HG02678 (cell line): ENCODE results near the gene CFAP46.
"Not testable (repeated sequence)": the region's sequence is repeated elsewhere in the genome, so short reads cannot be mapped to it uniquely, and the experiment has no call there.

Source experiments
- ATAC-seq: cut with Tn5 transposase; IDR thresholded peaks from one replicate; pipeline ENCODE4 v1.9.1; 2021; ENCODE audit warnings: mild to moderate bottlenecking, moderate library complexity; ENCODE audit not compliant: unreplicated experiment

CFAP46 gene

DNA sequence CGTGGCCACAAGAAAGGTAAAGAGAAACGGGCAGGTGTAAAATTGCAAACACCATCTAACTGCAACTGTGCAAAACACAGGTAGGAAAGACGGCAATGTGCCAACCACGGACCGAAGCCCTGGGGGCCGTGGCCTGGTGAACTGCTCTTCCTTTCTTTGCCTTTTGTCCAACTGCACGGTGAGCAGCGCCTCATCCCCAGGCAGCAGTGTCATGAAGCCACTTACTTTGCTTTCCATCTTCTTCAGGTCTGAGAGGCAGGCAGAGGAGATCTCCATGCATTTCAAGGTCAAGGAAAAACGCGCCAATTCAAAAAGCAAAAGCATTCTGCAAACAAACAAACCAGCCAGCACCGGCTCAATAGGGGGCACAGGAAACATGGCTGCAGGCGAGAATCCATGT, 12.9 kb downstream of the CFAP46 start:
- no peak for ATAC-seq

DNA sequence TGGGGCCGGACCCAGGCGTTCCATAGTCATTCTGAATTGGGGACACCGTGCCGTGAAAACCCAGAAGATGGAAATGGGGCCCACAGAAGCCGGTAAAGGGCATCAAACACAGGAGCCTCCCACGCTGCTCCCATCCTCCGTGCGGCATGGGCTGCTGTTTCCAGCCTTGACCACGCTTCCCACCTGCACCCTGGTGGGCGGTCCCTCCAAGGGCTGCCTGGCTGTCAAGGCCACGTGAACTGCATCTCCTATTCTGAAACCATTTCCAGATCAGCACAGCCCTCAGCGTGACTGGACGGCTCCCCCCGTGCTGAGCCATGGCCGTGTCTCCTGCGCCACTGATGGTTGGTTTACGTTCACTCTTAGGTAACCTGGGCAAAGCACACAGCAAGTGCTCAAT, 14.1 kb downstream of the CFAP46 start:
- ATAC-seq: no peak

DNA sequence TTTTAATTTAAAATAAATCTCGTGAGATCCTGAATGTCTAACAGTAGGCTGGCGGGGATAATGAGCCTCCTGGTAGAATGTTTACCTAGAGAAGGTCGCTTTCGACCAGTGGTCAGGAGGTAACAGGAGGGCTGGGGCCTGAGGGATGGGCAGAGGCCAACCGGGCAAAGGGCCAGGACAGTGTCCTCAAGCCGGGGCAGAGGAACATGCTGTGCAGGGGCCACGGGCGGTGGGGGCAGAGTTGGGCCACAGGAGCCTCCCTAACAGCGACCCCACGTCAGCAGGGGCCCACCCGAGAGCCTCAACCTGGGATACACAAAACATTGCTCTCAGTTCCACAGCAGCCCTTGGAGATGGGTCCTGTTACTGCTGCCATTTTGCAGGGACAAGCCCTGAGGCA, 14.5 kb downstream of the CFAP46 start:
- no peak for ATAC-seq

DNA sequence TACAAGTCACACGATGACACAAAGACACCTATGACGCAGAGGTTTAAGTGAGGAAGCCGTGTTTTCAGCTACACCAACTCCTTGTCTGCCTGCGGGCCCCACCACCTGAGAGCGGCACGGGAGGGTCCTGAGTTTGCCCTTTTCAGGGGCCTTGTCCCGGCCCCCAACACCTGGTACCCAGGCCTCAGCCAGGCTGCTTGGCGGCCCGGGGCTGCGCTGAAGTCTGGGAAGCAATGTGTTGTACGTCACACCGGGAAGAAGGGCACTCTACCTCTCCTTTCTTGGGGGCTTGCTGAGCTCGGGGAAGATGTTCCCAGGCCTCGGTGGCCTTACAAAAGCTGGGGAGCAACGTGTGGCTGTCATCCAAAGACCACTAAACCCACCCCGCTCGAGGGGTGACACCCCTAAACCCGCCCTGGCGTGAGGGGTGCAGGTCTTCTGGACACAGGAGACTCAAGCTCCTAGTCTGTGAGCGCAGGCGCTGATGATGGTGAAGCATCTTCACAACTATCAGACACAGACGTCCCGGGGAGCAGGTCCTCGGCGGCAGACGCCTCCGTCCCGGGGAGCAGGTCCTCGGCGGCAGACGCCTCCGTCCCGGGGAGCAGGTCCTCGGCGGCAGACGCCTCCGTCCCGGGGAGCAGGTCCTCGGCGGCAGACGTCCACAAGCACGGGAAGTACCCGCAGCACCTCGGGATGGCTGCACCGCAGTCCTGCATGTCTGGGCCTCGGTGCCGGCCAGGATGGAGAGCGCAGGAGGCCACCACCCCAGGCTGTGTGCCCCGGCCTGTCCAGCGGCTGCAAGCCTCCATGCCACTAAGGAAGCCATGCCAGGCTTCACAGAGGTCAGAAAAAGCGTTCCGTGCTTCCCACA, 15.4 kb downstream of the CFAP46 start:
- no peak for ATAC-seq

DNA sequence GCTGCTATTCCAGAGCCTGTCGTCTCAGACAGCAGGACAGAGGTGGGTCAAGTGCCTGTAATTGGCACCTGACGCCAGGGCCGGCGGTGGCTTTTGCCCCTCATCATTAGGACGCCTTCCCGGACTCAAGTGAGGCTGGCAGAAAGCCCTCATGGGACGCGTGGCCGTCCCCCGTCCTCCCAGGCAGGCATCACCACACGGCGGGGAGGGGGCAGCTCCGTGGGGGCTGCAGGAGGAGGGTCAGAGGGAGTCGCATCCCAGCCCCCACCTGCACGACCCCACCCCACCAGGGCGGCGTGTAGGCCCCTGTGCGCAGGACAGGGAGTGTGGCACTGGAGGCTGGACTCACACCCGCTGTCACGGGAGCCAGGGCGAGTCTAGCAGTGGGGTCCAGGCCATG, 16.3 kb downstream of the CFAP46 start:
- ATAC-seq: no peak

DNA sequence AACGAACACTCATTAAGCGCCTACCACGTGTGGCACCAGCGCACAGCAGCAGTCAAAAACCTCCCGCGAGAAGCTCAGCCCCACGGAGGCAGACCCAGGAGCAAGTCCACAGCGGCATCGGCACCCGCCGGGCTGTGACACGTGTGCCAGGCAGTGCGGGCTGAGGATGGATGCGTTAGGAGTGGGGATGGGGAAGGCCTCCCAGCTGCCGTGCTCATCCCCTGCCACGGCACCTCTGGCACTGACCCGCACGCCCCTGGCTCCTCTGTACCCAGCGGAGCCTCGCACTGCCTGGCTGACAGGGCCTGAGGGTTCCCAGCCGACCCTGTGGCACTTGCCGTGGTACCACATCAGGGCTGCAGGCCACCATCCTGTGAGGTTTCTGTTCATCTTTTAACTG, 16.8 kb downstream of the CFAP46 start:
- ATAC-seq: no peak

DNA sequence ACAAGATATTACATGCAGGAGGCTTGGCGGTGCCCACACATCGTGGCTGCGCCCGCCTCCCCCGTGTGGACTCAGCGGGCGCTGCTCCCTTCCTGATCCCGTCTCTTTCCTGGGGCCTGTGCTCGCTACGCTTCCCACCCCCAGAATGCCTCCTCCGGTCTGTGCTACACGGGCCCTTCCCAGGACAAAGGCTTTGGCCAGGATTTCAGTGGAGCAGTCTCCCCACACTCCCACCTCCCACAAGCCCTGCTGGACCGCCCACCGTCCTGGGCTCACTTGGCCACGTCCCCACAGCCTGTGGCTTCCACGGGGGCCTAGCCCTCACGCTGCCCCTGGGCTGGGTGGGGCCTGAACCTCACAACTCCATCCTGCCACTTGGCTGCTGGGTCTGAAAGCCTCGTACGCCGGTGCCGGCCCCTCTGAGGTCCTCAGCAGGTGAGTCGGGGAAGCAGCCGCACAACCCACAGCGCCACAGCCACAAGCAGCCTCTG, 17.3 kb downstream of the CFAP46 start:
- no peak for ATAC-seq

DNA sequence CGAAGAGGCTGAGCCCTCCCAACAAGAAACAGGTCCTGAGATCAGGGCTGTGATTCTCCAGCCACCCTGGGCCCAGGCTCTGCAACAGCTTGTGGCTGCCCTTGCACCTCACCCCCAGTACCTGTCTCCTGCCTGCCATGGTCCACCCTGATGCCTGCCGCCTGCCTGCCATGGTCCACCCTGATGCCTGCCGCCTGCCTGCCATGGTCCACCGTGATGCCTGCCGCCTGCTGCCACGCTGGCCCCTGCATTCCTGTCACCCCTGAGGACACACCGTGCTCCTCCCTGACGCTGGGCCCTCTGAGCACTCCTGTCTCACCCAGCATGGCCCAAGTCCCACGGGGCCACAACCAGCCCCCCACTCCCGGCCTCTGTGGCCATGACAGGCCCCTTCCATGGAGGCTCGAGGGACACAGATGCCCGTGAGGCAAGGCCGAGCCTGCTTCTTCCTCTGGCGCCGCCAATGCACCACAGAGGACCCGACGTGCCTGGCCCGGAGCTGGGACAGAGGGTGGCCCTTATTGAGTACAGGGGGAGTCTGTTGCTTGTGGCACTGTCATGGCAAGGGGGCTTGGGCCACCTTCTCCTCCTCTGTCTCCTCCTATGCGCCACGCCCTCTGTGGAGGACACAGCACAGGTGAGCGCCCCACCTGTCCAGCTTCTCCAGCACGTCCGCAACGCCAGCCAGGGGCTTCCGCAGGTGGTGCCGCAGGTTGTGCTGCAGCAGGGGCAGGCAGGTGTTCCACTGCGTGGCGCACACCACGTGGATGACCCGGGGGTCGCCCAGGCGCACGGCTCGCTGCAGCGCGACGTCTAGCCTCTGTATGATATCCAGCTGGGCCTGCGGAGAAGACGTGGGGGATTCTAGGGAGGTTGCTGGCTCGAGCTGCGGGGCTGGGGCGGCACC, 18.1 kb downstream of the CFAP46 start:
- no peak for ATAC-seq

DNA sequence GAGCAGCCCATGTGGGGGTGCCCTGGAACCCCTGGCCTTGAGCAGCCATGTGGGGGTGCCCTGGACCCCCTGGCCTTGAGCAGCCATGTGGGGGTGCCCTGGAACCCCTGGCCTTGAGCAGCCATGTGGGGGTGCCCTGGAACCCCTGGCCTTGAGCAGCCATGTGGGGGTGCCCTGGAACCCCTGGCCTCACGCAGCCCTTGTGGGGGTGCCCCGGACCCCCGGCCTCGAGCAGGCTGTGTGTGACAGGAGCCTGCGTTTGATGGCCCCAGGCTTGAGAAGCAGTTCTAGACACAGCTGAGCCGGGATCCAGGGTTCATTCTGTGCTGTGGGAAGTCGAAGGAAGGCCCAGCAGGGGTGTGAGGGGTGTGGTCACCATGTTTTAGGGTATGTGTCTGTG, 19.0 kb downstream of the CFAP46 start:
- ATAC-seq: not testable (repeated sequence)

DNA sequence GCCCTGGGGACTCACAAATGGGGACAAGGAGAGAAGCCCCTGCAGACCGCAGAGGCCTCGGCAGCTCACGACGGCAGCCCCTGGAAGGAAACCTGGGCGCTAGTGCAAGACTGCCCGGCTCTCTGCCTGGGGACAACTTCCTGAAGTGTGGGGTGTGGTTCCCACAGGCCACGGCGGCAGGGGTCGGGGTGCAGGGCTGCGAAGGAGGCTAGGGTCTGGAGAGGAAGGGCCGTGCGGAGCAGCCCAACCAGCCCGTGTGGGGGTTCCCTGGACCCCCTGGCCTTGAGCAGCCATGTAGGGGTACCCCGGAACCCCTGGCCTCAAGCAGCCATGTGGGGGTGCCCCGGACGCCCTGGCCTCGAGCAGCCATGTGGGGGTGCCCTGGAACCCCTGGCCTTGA, 19.5 kb downstream of the CFAP46 start:
- no peak for ATAC-seq

DNA sequence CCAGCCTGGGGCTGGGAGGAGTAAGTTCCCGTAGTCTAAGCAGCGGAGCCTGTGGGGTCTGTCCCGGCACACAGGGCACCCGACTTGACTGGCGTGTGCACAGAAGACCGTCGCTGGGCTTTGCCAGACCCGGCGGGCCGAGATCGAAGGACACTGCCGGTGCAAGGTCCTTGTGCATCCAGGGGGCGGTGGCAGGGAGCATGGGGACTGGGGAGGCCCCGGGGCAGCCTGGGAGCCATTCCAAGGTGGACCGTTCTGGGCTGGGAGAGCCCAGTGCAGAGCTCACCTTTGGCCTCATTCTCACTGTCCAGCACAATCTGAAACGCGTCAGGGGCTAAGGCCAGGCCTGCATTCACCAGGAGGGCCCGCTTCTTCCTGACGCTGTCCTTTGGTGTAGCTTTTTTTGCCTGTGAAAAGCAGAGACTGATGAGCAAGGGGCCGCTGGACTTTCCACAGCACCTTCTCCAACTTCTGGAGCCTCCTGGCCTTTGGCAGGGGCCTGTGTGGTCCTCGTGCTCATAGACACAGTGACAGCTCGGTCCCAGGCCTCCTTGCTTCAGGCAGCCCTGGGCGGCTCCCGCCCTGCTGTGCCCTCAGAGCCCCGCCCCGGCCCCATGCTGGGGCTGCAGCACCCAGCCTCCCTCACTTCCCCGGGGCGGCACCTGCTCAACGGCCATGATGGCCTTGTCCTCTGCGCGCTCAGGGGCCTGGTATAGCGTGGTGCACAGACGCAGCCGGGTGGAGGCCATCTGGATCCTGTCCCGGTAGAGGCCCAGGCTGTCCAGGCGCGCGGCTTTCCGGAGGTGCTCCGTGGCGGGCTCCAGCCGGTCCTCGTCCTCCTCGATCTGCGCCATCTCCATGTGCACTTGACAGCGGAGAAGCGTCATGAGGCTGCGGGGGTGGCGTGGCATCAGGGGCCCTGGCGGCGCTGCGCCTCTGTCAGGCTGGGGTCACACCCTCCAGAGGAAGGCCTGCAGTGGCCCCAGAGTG, 20.3 kb downstream of the CFAP46 start:
- ATAC-seq: no peak

DNA sequence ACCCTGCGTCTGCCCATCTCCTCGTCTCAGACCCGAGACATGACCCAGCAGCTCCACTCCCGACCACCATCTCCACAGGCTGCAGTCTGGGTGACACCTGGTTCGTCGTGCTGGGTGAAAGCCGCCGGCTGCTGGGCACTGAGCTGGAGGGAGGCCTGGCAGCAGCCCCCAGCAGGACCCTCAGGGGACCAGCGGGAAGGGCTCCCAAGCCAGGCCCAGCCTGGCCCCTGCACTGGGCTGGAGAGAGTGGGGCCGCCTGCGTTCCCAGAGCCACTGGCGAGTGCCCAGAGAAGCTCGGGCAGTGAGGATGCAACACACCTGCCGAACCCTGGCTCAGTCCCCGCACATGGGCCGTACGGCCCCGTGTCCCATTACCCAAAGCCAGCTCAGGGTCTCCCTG, 21.3 kb downstream of the CFAP46 start:
- no peak for ATAC-seq

DNA sequence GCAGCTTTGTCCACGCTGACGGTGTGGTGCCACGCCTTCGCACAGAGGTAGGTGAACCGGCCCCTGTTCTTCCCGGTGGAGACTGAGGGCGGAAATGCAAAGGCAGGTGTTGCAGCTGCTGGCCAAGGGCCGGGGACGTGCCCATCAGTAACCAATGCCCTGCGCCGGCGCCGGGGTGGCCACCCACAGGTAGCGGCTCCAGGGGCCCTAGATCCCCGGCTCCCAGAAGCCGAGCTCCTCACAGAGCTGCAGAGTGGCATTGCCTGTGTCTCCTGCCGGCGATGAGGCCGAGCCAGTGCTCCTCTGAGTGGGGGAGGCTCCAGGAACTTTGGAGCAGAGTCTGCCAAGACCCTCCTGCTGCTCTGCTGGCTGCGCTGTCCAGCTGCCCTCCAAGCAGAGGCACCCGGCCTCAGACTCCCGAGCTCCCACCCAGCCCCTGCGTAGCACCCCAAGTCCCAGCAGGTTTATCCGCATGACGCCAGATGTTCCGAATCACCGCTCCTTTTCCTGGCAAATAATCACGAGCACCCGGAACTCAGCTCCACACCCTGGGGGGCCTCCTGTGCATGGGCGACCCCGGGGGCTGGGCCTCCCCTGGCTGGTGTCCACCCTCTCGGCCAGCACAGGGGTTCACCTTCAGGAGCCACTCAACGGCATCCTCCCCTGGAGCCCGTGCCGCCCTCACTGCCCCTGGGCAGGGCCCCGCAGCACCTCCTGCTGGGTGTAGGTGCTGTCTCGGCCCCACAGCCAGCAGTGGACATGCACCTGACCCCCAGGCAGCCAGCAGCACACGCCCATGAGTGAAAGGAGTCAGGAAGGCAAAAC, 22.1 kb downstream of the CFAP46 start:
- ATAC-seq: no peak

DNA sequence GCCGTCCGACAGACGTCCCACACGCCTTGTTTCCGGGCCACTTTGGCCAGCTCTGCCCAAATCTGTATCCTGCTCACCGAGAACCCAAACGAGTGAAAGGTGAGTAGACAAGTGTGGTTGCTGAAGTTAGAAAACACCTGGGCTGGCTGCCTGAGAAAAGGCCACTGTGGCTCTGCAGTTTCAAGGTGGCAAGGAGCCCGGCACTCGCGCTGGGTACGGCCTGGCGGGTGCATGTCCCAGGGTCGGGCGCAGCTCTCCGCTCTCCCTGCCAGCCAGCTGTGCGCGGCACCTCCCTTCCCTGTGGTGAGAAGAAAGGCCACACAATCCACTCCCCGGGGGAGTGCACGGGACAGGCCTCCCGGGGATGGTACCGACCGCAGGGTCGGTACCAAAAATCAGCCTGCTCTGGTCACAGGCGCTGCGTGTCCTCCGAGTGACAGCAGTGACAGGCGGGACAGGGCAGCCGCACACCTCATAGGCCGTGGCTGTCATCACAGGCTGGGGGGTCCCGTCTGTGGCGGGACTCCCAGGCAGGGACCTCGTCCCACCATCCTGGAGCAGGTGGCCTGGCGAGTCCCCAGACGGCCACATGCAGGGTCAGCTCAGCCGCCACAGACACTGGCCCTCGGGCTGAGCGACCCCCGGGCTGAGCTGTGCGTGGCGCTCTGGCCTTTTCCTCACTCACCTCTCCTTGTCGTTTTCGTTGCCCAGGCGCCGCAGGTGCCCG, 22.8 kb downstream of the CFAP46 start:
- no peak for ATAC-seq

DNA sequence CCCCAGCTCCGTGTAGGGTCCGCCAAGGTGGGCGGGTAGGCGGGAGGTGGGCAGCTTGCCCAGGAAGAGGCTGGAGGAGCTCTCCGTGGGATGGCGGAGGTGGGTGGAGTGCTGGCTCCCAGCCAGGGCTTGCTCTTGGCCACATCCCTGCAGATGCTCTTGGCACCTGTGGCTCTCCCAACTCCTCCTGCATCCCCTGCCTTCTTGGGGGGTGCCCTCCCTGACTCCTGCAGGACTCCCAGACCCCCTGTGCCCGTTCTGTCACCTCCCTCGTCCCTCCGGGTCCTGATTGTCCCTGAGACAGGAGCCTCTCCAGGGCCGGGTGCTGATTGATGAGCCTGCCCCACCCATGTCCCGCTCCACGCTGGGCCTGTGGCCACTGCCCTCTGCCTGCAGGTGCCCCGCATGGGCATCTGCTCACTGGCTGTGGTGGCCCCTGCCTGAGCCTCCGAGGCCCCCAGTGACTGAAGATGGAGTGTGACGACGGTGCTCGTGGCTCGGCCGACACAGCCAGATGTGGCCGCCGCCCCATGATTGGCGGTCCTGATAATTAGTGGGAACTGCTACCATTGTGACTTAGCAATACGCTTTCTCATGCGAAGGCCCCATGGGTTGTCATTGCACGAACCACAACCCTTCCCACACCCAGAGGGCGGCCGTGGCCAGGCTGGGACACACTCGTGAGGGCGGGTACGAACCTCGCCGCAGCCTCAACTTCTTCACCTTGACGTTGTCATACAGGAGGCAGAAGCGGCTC, 23.6 kb downstream of the CFAP46 start:
- no peak for ATAC-seq

DNA sequence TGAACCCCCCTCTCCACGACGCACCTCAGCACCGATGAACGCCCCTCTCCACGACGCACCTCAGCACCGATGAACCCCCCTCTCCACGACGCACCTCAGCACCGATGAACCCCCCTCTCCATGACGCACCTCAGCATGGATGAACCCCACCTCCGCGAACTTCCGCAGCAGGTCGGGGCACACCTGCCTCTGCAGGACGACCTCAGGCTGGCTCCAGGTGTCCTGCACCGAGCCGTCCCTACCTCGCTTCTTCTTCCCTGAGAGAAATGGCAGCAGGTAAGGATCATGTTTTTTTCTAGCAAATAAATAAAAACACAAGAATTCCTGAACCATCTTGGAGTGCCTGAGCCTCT, 24.1 kb downstream of the CFAP46 start:
- ATAC-seq: no peak

DNA sequence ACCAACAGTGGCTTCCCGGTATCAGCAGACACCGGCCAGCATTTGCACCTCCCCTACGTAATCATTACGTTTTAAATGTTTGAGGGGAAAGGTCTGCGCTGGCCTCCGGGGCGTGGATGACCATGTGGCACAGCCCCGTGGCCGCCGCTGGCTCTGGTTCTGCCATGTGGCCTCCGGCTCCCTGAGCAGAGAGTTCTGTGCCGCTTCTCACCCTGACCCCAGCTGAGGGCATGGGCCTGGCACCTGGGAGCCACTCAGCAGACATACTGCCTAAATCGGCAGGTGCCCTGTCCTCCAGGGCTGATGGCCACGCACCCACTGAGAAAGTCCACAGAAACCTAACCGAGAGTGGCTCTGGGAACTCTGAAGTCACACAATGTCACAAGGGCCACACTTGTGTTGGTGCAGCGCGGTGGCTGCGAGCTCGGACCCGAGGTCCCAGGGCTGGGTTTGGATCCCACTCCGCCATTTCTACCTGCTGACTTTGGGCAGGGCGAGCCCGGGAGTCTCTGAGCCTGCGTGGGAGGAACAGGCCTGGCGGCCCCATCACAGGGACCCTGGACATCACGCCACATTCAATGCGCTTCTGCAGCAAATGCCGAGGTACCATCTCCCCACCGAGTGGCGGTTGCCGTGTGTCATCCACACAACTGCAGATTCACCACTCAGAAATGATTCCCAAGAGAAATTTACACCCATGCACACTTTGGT, 25.3 kb downstream of the CFAP46 start:
- no peak for ATAC-seq

DNA sequence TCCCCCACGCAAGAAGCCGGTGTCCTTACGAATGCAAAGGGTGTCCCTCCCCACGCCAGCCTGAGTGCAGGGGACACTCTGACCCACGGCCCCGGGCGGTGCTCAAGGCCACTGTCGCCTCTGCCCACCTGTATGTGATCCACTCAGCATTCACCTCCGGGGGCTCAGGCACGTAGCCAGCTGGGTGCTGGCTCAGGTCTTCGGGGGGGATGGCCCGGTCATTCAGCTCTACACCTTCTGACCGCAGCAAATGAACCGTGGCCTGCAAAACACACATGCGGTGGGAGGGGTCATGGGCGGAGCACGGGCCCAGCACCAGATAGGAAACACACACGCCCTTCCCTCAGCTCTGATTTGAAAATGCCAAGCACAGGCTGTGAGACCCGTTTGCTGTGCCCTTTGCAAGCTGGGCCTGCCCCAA, 25.9 kb downstream of the CFAP46 start:
- ATAC-seq: no peak
